Measurements from ENCODE around the gene PDLIM4.

PDLIM4 gene

GRCh38 chr5:132228241-132229035 is 29.1 kb upstream of the PDLIM4 start:
- DNase-seq (ENCODE audit: low spot score): no peak
- no peak for TF ChIP-seq CTCF (IDR thresholded peaks at IDR 0.05; ENCODE audit: extremely low read depth, missing control alignments)

DNA sequence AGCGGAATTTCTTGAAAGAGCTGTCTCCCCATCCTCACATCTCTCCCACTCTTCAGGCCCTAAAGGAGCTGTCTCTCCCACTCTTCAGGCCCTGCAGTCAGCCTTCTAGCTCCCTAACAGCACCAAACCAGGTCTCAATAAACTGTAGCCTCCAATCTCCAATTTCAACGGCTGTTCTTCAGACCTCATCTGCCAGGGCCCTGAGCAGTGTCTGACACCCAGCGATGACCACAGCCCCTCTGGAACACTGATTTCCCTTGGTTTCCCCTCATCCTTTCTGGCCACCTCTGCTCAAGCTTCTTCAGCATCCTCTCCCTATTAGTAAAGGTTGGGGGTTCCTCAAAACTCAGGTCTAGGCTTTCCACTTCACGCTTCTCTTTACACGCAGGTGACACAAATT is 28.3 kb upstream of the PDLIM4 start:
- DNase-seq (ENCODE audit: low spot score): no peak
- TF ChIP-seq CTCF (IDR thresholded peaks at IDR 0.05; ENCODE audit: extremely low read depth, missing control alignments): no peak

DNA sequence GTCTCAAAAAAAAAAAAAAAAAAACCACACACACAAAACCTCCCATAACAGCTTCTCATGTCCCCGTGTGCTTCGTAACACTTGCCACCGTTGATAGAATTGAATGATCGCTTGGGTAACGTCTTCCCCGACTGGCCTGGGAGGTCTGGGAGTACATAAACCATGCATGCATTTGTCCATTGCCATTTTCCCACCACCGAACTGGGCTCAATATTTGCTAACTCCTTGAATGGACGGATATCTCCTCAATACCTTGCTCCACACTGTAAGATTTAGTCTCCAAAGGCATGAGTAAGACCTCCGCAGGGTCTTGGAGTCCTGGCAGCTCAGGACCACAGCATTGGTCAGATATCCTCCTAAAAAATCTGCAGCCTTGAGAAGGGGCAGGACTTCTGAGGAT is 26.6 kb upstream of the PDLIM4 start:
- DNase-seq (ENCODE audit: low spot score): no peak
- no peak for TF ChIP-seq CTCF (IDR thresholded peaks at IDR 0.05; ENCODE audit: extremely low read depth, missing control alignments)

DNA sequence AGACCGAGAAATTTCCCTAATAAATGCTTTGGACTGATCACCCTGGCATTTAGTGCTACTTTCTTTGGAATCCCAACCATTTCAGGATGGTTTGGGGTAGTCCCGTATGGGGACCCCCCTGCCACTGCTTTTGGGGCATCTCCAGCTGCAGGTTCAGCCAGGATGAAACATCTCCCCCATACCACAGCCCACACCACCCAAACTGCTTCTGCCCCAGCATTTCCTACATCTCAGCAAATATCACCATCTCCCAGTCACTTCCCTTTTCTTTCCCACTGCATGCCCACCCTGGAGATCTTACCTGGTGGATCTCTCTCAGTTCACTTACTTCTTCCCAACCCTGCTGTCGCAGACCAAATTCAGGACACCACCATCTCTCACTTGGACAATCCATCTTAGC is 25.0 kb upstream of the PDLIM4 start:
- no peak for DNase-seq (ENCODE audit: low spot score)
- TF ChIP-seq CTCF (IDR thresholded peaks at IDR 0.05; ENCODE audit: extremely low read depth, missing control alignments): no peak

DNA sequence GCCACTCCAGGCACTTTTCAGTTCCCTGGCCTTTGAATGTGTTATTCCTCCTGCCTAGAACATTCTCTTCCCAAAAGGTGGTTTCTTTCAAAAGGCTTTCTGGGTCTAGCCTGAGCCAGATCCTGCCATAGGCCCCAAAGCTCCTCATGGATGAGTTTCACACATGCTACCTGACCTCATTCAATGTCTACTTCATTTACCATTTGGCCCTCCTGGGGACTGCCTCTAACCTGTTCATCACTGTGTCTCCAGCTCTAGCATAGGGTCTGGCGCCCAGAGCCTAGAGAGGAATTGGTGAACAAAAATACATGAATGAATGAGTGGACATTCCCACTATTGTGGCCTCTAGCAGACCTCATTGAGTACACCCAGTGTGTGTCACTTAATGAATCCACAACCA is 24.4 kb upstream of the PDLIM4 start:
- no peak for DNase-seq (ENCODE audit: low spot score)
- no peak for TF ChIP-seq CTCF (IDR thresholded peaks at IDR 0.05; ENCODE audit: extremely low read depth, missing control alignments)

GRCh38 chr5:132233811-132234683 is 23.4 kb upstream of the PDLIM4 start:
- no peak for DNase-seq (ENCODE audit: low spot score)
- TF ChIP-seq CTCF (IDR thresholded peaks at IDR 0.05; ENCODE audit: extremely low read depth, missing control alignments): no peak

GRCh38 chr5:132234684-132235062 is 22.8 kb upstream of the PDLIM4 start:
- no peak for TF ChIP-seq CTCF (IDR thresholded peaks at IDR 0.05; ENCODE audit: extremely low read depth, missing control alignments)
- DNase-seq (ENCODE audit: low spot score): no peak
